ENCODE data around the gene TENT4B.

DNA sequence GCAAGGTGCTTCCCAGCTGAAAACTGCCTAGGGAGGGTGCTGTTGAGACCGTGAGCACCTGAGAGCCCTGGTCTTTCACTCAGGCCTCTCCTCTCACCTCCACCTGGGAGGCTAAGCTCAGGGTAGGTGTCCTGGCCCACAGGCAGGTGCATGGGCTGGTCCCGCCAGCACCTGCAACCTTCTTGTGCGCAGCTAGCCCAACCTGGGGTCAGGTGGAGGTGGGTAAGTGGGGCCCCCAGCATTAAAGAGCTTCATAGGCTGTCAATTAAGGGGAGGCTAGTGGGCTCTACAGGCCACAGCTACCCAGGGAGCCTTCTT, 122.0 kb downstream of the TENT4B start:
- no peak for TF ChIP-seq SUZ12 (IDR thresholded peaks at IDR 0.05)
- no peak for TF ChIP-seq FOXA1 (IDR thresholded peaks at IDR 0.05)
- TF ChIP-seq ARNT (IDR thresholded peaks at IDR 0.05): no peak
- TF ChIP-seq FOXK2 (IDR thresholded peaks at IDR 0.05): no peak
- TF ChIP-seq PKNOX1 (IDR thresholded peaks at IDR 0.05): no peak
- no peak for TF ChIP-seq ZNF384 (IDR thresholded peaks at IDR 0.05)
- TF ChIP-seq LEF1 (IDR thresholded peaks at IDR 0.05; ENCODE audit: borderline replicate concordance): no peak
- no peak for TF ChIP-seq TARDBP (IDR thresholded peaks at IDR 0.05)
- no peak for TF ChIP-seq ELF4 (IDR thresholded peaks at IDR 0.05)
